Peyer's patch (tissue), 4 donors: Measurements from ENCODE around the gene USP47.

ENCODE experiments used
- CTCF ChIP-seq, 6 experiments: fragments of 450-650 bp in 4 of 6; fragments of 200-600 bp in 2 of 6; sonication (generic) in 1 of 6; IDR thresholded peaks; one replicate each; pipeline ENCODE4 v1.5.1; 2017 to 2019; ENCODE audit warnings: antibody characterized with exemption in 6 of 6, mild to moderate bottlenecking in 3 of 6, moderate library complexity in 1 of 6
- POLR2A ChIP-seq, 2 donors: fragments of 450-650 bp; IDR thresholded peaks; one replicate each; pipeline ENCODE4 v1.5.1; 2017; ENCODE audit warnings: antibody characterized with exemption in 2 of 2, mild to moderate bottlenecking in 2 of 2, moderate library complexity in 2 of 2

GRCh38 chr11:11987503-11988022 lies 145.8 kb downstream of the USP47 start:
- TF ChIP-seq CTCF (IDR thresholded peaks at IDR 0.05) (peak in 4 of 6 experiments; percentile 20 to 48 (median 28)), POLR2A (IDR thresholded peaks at IDR 0.05) (no peak)
